Measurements from ENCODE around the gene SLC25A43. TPM values are rescaled to one million over a fixed set of nuclear protein-coding genes. Genes with fewer than 3 reads are reported as not detected.
A peak's percentile ranks its signal among the peaks of the same experiment; 100 is the strongest.
"Not testable (repeated sequence)": the region's sequence is repeated elsewhere in the genome, so short reads cannot be mapped to it uniquely, and the experiment has no call there.

The SLC25A43 gene
- total RNA-seq, 4 donors from 2014 or later, result 0.87 to 2.7 (median 1.8) TPM

- Histone ChIP-seq H3K27me3 (no peaks in the 10 kb centered on the region), H3K4me1 (no peaks in the 10 kb centered on the region), H3K9me3 (no peaks in the 10 kb centered on the region), H3K27ac (no peak overlapping the region), H3K4me3 (no peak overlapping the region), H3K36me3 (no peaks in the 10 kb centered on the region)
- in situ Hi-C loops (cut with MboI; ENCODE audit: low sequenced_read_pairs in 4 of 4), result no loop called here
- intact Hi-C loops (cut with DNase I; ENCODE audit: low total_unique reads), result no loop called here
- ATAC-seq, result no peak
- no peak for DNase-seq
- TF ChIP-seq CTCF (IDR thresholded peaks at IDR 0.05 in 4 of 5, conservative IDR thresholded peaks at IDR 0.05 in 1 of 5), result no peak
- no peak for TF ChIP-seq POLR2A (IDR thresholded peaks at IDR 0.05)
Observed at GRCh38 chrX:119486745-119487144, 87.6 kb downstream of the SLC25A43 start.

- H3K27ac ChIP-seq; DNase-seq; ATAC-seq; H3K4me1 ChIP-seq; H3K4me3 ChIP-seq; in situ Hi-C loops (cut with MboI; ENCODE audit: low sequenced_read_pairs in 4 of 4); intact Hi-C loops (cut with DNase I; ENCODE audit: low total_unique reads); H3K9me3 ChIP-seq; H3K36me3 ChIP-seq; H3K27me3 ChIP-seq: not testable (repeated sequence)
Observed at GRCh38 chrX:119487766-119488165, 88.6 kb downstream of the SLC25A43 start.

- ATAC-seq (no peak), DNase-seq (no peak)
- H3K27me3 ChIP-seq, result no peaks in the 10 kb centered on the region
- no peak overlapping the region for H3K4me3 ChIP-seq
- in situ Hi-C loops (cut with MboI; ENCODE audit: low sequenced_read_pairs in 4 of 4) (no loop called here), intact Hi-C loops (cut with DNase I; ENCODE audit: low total_unique reads) (no loop called here)
- TF ChIP-seq POLR2A (IDR thresholded peaks at IDR 0.05) (no peak), CTCF (IDR thresholded peaks at IDR 0.05 in 4 of 5, conservative IDR thresholded peaks at IDR 0.05 in 1 of 5) (peak in 4 of 5 experiments; percentile 31 to 55 (median 34))
- no peaks in the 10 kb centered on the region for H3K9me3 ChIP-seq
- H3K27ac ChIP-seq, result no peak overlapping the region
- no peaks in the 10 kb centered on the region for H3K4me1 ChIP-seq
- H3K36me3 ChIP-seq, result no peaks in the 10 kb centered on the region
Observed at GRCh38 chrX:119488749-119489148, 89.6 kb downstream of the SLC25A43 start.

GRCh38 chrX:119489212-119490074 lies 90.3 kb downstream of the SLC25A43 start:
- Histone ChIP-seq H3K27me3 (no peaks in the 10 kb centered on the region), H3K4me3 (no peak overlapping the region), H3K27ac (no peak overlapping the region), H3K9me3 (no peaks in the 10 kb centered on the region), H3K36me3 (no peaks in the 10 kb centered on the region), H3K4me1 (no peaks in the 10 kb centered on the region)
- in situ Hi-C loops (cut with MboI; ENCODE audit: low sequenced_read_pairs in 4 of 4) (no loop called here), intact Hi-C loops (cut with DNase I; ENCODE audit: low total_unique reads) (no loop called here)
- ATAC-seq (no peak), DNase-seq (no peak)
- TF ChIP-seq POLR2A (IDR thresholded peaks at IDR 0.05), result no peak
- TF ChIP-seq CTCF (IDR thresholded peaks at IDR 0.05 in 4 of 5, conservative IDR thresholded peaks at IDR 0.05 in 1 of 5), result no peak

- Histone ChIP-seq H3K27me3 (no peaks in the 10 kb centered on the region), H3K4me1 (no peaks in the 10 kb centered on the region), H3K36me3 (no peaks in the 10 kb centered on the region), H3K9me3 (no peaks in the 10 kb centered on the region), H3K4me3 (no peak overlapping the region), H3K27ac (no peak overlapping the region)
- in situ Hi-C loops (cut with MboI; ENCODE audit: low sequenced_read_pairs in 4 of 4), result no loop called here
- no peak for ATAC-seq
- intact Hi-C loops (cut with DNase I; ENCODE audit: low total_unique reads), result no loop called here
- no peak for DNase-seq
- TF ChIP-seq POLR2A (IDR thresholded peaks at IDR 0.05) (no peak), CTCF (IDR thresholded peaks at IDR 0.05 in 4 of 5, conservative IDR thresholded peaks at IDR 0.05 in 1 of 5) (no peak)
Observed at GRCh38 chrX:119492463-119492862, 93.3 kb downstream of the SLC25A43 start.

GRCh38 chrX:119493851-119494495 lies 94.8 kb downstream of the SLC25A43 start:
- DNase-seq; in situ Hi-C loops (cut with MboI; ENCODE audit: low sequenced_read_pairs in 4 of 4); H3K4me3 ChIP-seq: not testable (repeated sequence)

More at GRCh38 chrX:119493851-119494495, 94.8 kb downstream of the SLC25A43 start:
- H3K9me3 ChIP-seq; H3K27ac ChIP-seq; intact Hi-C loops (cut with DNase I; ENCODE audit: low total_unique reads); H3K4me1 ChIP-seq; ATAC-seq; H3K27me3 ChIP-seq; H3K36me3 ChIP-seq: not testable (repeated sequence)

Measured in gastrocnemius medialis (tissue), 4 donors.